ENCODE measurements around the gene SLC10A3. TPM values are rescaled to one million over a fixed set of nuclear protein-coding genes. Genes with fewer than 3 reads are reported as not detected.
A peak's percentile ranks its signal among the peaks of the same experiment; 100 is the strongest.

Gene SLC10A3
- total and polyA plus RNA-seq, 2 of the 13 experiments (the other 11 are each of a cell fraction or from before 2014, with no cell fraction given): 10.1 to 11.5 TPM

DNA sequence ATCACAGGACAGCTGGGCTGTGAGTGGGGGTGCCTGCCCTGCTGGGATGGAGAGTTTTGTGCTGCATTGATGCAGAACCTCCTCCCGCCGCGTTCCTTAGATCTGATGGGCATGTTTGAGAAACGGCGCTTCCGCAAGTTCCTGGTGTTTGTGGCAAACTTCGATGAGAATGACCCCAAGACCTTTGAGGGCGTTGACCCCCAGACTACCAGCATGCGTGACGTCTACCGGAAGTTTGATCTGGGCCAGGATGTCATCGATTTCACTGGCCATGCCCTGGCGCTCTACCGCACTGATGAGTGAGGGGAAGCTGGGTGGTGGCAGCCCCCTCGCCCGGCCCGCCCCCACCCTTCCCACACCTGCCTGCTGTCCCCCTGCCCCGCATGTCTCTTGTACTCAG is 50.6 kb downstream of the SLC10A3 start (continued):
- TF ChIP-seq, protein P1, sequence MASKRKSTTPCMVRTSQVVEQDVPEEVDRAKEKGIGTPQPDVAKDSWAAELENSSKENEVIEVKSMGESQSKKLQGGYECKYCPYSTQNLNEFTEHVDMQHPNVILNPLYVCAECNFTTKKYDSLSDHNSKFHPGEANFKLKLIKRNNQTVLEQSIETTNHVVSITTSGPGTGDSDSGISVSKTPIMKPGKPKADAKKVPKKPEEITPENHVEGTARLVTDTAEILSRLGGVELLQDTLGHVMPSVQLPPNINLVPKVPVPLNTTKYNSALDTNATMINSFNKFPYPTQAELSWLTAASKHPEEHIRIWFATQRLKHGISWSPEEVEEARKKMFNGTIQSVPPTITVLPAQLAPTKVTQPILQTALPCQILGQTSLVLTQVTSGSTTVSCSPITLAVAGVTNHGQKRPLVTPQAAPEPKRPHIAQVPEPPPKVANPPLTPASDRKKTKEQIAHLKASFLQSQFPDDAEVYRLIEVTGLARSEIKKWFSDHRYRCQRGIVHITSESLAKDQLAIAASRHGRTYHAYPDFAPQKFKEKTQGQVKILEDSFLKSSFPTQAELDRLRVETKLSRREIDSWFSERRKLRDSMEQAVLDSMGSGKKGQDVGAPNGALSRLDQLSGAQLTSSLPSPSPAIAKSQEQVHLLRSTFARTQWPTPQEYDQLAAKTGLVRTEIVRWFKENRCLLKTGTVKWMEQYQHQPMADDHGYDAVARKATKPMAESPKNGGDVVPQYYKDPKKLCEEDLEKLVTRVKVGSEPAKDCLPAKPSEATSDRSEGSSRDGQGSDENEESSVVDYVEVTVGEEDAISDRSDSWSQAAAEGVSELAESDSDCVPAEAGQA (IDR thresholded peaks at IDR 0.05; ENCODE audit: low read depth): no peak
- TF ChIP-seq, protein P1 (CRISPR knock-in tag; IDR thresholded peaks at IDR 0.05; ENCODE audit: borderline replicate concordance): no peak
- TF ChIP-seq TAF15 (IDR thresholded peaks at IDR 0.05; ENCODE audit: low read depth, low read length, poor library complexity, severe bottlenecking): no peak

DNA sequence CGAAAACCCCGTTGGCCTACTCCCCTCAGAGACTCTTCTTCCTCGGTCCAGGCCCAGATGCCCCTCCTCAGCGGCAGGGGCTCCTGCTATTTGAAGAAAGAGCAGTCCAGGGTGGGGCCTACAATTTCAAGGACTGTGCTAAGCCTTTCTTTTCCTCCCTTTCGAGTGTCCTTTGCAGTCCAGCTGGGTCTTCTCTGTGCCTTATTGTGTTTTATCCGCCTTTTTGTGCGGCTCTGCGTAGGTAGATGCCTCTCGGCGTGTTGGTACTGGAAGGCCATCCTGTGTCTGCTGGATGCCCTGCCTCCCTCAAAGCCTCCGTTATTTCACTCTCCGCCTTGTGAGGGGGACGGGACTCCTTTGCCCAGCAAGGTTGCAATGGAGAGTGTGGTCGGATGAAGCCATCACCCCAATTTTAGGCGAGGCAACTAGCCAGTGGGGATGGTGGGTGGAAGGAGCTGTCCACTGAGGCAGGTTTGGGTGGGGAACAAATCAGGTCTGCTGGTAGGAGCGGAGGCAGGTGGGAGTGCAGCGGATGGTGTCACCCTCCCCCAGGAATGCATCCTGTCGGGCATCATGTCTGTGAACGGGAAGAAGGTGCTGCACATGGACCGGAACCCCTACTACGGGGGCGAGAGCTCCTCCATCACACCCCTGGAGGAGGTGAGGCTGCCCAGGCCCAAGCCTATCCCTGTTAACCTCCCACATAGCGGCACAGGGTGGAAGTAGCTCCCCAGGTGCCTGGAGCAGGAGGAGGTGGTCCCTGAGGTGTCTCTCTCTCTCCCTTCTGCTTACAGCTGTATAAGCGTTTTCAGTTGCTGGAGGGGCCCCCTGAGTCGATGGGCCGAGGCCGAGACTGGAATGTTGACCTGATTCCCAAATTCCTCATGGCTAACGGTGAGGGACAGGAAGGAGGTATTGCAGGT is 52.2 kb downstream of the SLC10A3 start:
- FAIRE-seq: no peak
- no peak for TF ChIP-seq ZNF724P (CRISPR knock-in tag; IDR thresholded peaks at IDR 0.05; ENCODE audit: borderline replicate concordance)
- TF ChIP-seq, protein P2, sequence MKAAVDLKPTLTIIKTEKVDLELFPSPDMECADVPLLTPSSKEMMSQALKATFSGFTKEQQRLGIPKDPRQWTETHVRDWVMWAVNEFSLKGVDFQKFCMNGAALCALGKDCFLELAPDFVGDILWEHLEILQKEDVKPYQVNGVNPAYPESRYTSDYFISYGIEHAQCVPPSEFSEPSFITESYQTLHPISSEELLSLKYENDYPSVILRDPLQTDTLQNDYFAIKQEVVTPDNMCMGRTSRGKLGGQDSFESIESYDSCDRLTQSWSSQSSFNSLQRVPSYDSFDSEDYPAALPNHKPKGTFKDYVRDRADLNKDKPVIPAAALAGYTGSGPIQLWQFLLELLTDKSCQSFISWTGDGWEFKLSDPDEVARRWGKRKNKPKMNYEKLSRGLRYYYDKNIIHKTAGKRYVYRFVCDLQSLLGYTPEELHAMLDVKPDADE (CRISPR knock-in tag; IDR thresholded peaks at IDR 0.05): no peak
- no peak for TF ChIP-seq ZC3H13 (CRISPR knock-in tag; IDR thresholded peaks at IDR 0.05)
- no peak for TF ChIP-seq ZNF337 (CRISPR knock-in tag; IDR thresholded peaks at IDR 0.05; ENCODE audit: borderline replicate concordance, low read depth)
- TF ChIP-seq, protein P3, sequence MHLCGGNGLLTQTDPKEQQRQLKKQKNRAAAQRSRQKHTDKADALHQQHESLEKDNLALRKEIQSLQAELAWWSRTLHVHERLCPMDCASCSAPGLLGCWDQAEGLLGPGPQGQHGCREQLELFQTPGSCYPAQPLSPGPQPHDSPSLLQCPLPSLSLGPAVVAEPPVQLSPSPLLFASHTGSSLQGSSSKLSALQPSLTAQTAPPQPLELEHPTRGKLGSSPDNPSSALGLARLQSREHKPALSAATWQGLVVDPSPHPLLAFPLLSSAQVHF (CRISPR knock-in tag; IDR thresholded peaks at IDR 0.05): no peak
- TF ChIP-seq SRY (CRISPR knock-in tag; IDR thresholded peaks at IDR 0.05): no peak
- TF ChIP-seq, protein P4, sequence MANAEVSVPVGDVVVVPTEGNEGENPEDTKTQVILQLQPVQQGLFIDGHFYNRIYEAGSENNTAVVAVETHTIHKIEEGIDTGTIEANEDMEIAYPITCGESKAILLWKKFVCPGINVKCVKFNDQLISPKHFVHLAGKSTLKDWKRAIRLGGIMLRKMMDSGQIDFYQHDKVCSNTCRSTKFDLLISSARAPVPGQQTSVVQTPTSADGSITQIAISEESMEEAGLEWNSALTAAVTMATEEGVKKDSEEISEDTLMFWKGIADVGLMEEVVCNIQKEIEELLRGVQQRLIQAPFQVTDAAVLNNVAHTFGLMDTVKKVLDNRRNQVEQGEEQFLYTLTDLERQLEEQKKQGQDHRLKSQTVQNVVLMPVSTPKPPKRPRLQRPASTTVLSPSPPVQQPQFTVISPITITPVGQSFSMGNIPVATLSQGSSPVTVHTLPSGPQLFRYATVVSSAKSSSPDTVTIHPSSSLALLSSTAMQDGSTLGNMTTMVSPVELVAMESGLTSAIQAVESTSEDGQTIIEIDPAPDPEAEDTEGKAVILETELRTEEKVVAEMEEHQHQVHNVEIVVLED (CRISPR knock-in tag; IDR thresholded peaks at IDR 0.05; ENCODE audit: borderline replicate concordance): no peak
- TF ChIP-seq ZBTB20 (CRISPR knock-in tag; IDR thresholded peaks at IDR 0.05; ENCODE audit: borderline replicate concordance, low read depth): no peak

More for the DNA sequence above, 52.2 kb downstream of the SLC10A3 start:
- Histone ChIP-seq H3K27ac (ENCODE audit: extremely low read length, insufficient read depth, low read length) (no peak overlapping the region), H3K9ac (ENCODE audit: insufficient read depth, low read depth, low read length) (peak overlapping the region; percentile 60), H3K4me2 (ENCODE audit: low read depth, low read length) (peak overlapping the region; percentile 74), H3K36me3 (replicated peaks in 1 of 2; ENCODE audit: control insufficient read depth in 1 of 2, insufficient read depth in 2 of 2, low read length in 2 of 2) (peaks cover 0 to 2% of the 10 kb centered on the region in 2 experiments; a peak in 3 of 5 replicates), H3K4me1 (ENCODE audit: insufficient read depth, low read length) (peaks cover 8% of the 10 kb centered on the region), H3K9me3 (ENCODE audit: low read length) (no peaks in the 10 kb centered on the region), H3K4me3 (replicated peaks in 1 of 3; ENCODE audit: insufficient read depth in 1 of 3, low read depth in 2 of 3, low read length in 3 of 3) (peak overlapping the region; percentile 54 to 87 (median 72); a peak in 5 of 6 replicates), H2AFZ (ENCODE audit: low read length) (no peak overlapping the region), H3K27me3 (ENCODE audit: control insufficient read depth in 1 of 2, insufficient read depth in 2 of 2, low read length in 2 of 2) (no peaks in the 10 kb centered on the region), H4K20me1 (ENCODE audit: insufficient read depth, low read length) (no peaks in the 10 kb centered on the region), H3K79me2 (ENCODE audit: insufficient read depth, low read length) (peaks cover 14% of the 10 kb centered on the region)
- WGBS (ENCODE audit: low lambda C conversion rate): 78% methylated on average over 20 of the region's 28 CpGs
- intact Hi-C loops (cut with micrococcal nuclease; ENCODE audit: unreplicated experiment) (no loop called here), in situ Hi-C loops (cut with HindIII; ENCODE audit: extremely low pct_ligation_motif_present, low pct_unique_long_range_greater_than_20kb) (no loop called here)
- CTCF ChIA-PET (ENCODE audit: low intra/inter-chr PET ratio, low total read pairs): no interaction called here
- ATAC-seq (no peak), DNase-seq (ENCODE audit: low spot score) (no peak)
- BruUV-seq (replicated peaks): no TSS peak
- POLR2A ChIA-PET: no interaction called here

Data from HepG2 (cell line).